Cardiac fibroblast (primary cell): ENCODE measurements around the gene ATP2B2.

Experiments used
- DNase-seq, 2 donors: peaks; one replicate each; pipeline versions ENCODE4 v3.0.0 to v3.0.0-alpha.2; 2010; ENCODE audit warnings: low read depth in 2 of 2
- H3K4me3 ChIP-seq, 2 donors: replicated peaks in 1 of 2; 1 replicate in 1 of 2; 2 replicates in 1 of 2; pipeline ENCODE4 v1.5.1; 2011; ENCODE audit warnings: low read depth in 2 of 2, low read length in 2 of 2, mild to moderate bottlenecking in 2 of 2, moderate library complexity in 1 of 2
- CTCF ChIP-seq: IDR thresholded peaks from one replicate; pipeline ENCODE4 v1.5.1; 2011; ENCODE audit warnings: low read depth, mild to moderate bottlenecking, low read length, inconsistent platforms

ATP2B2 gene

GRCh38 chr3:10291641-10292040, 213.7 kb downstream of the ATP2B2 start:
- TF ChIP-seq CTCF = no peak
- H3K4me3 ChIP-seq = no peak overlapping the region
- no peak for DNase-seq

GRCh38 chr3:10290481-10291176, 214.8 kb downstream of the ATP2B2 start:
- no peak for TF ChIP-seq CTCF
- DNase-seq = no peak
- H3K4me3 ChIP-seq = no peak overlapping the region

DNA sequence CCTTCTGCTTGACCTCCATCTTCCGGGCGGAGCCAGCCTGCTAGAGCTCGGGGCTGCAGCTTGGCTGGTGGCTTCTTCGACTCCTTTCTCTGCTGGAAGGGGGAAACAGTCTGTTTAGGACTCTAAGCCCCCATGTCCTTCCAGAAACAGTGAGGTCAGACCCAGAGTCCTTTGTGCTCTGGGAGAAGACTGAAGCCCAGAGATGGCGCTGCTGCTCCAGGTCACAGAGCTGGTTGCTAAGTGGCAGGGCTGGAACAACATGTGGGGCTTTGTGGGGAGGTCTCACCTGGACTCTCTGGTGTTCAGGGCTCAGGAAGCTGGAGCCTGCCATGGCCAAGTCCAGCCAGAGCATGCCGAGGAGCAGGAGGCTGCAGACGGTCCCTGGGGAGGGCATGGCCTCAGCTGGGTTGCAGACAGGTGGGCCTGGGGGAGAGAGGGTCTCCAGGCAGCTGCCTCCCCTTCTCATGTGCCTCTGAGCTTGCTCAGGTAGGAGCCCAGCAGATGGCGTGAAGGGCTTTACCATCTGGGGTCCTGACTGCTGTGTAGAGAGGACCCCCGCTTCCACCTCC, 215.5 kb downstream of the ATP2B2 start:
- no peak overlapping the region for H3K4me3 ChIP-seq
- no peak for TF ChIP-seq CTCF
- no peak for DNase-seq

DNA sequence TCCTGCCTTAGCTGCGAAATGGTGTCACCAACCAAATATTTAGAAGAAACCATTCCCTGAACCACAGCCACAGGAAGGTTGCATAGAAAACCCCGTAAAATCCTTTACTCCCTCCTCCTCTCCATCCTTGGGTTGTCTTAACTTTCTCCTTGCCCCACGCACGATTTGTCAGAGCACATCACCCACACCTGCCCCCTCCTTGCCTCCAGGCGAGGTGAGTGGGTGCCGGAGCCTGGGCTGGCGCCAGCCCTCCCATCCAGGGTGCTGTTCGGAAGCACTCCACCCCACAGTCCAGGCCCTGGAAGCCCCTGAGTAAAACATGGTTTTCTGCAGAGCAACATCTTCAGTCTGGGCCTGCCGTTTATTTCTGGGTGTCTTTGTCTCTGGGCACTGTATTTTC, 216.3 kb downstream of the ATP2B2 start:
- no peak for DNase-seq
- no peak overlapping the region for H3K4me3 ChIP-seq
- TF ChIP-seq CTCF = no peak

DNA sequence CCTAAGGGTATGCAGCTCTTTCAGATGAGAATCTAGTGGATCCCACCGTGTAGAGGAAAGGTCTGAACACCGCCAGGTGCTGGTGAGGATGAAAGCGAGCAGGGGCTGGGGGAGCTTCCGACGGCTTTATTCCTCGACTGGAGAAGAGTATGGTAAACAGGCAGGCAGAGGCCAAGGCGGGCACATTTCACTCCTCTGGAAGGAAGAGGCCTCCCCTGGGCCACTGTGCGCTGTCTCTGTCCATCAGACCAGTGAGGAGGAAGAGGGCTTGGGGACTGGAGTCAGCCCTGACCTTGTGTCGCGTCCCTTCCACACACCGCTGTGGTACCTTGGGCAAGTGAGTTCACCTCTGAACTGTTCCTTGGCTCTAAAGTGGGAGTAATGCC, 216.8 kb downstream of the ATP2B2 start:
- no peak for DNase-seq
- no peak for TF ChIP-seq CTCF

DNA sequence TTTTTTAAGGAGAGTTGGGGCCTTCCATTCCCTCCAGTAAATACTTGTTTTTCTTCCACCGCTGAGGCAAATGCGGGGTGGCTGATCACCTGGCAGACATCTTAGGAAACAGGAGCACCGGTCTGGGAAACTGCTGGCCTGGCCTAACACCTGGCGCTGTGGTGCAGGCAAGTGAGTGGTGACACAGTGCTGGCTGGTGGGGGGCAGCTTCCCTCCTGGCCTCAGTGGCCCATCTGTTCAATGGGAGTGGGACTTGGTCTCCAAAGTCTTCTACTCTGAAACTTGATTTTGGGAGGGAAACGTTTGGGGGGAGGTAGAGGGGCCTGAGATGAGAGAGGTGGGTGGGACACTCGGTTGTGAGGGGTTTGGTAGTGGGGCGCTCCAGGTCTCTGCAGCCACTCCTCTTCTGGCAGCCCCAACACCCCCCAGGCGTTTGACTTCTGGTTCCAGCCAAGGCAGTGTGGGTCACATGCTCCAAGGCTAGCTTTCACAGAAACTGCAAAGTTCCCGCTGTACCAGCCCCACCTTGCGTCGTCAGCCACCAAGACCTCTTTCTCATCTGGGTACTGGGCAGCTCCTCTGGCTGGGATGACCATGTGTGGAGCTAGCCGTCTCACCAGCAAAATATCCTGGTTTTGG, 217.3 kb downstream of the ATP2B2 start:
- no peak for DNase-seq
- H3K4me3 ChIP-seq = no peak overlapping the region
- no peak for TF ChIP-seq CTCF

More for the DNA sequence above, 216.8 kb downstream of the ATP2B2 start:
- no peak overlapping the region for H3K4me3 ChIP-seq
